HEK293 (cell line): ENCODE results near the gene TMEM255A.

Experiments used
- GLIS2 ChIP-seq: fragments of 450-650 bp; formaldehyde crosslinking; IDR thresholded peaks from 2 replicates; pipeline ENCODE4 v1.5.1; 2016; ENCODE audit warnings: missing biosample characterization, missing genetic modification characterization
- IKZF3 ChIP-seq: fragments of 450-650 bp; IDR thresholded peaks from 2 replicates; pipeline ENCODE4 v1.5.0; 2018; ENCODE audit warnings: missing biosample characterization, mild to moderate bottlenecking, missing genetic modification characterization, moderate library complexity
- KLF1 ChIP-seq: fragments of 450-650 bp; formaldehyde crosslinking; IDR thresholded peaks from 2 replicates; pipeline ENCODE4 v1.5.1; 2016; ENCODE audit warnings: missing biosample characterization, missing genetic modification characterization
- KLF8 ChIP-seq: fragments of 450-650 bp; formaldehyde crosslinking; IDR thresholded peaks from 2 replicates; pipeline ENCODE4 v1.5.1; 2016; ENCODE audit warnings: missing biosample characterization, missing genetic modification characterization
- TCF7L2 ChIP-seq: IDR thresholded peaks from 2 replicates; pipeline ENCODE4 v1.6.1; 2011; ENCODE audit warnings: low read depth, mild to moderate bottlenecking, inconsistent platforms, low read length, moderate library complexity, borderline replicate concordance
- YY1 ChIP-seq: fragments of 450-650 bp; formaldehyde crosslinking; IDR thresholded peaks from 2 replicates; pipeline ENCODE4 v1.5.1; 2018; ENCODE audit warnings: missing biosample characterization, missing genetic modification characterization
- ZBTB17 ChIP-seq: fragments of 450-650 bp; formaldehyde crosslinking; IDR thresholded peaks from 2 replicates; pipeline ENCODE4 v1.5.1; 2016; ENCODE audit warnings: missing biosample characterization, missing genetic modification characterization
- ZFP37 ChIP-seq: fragments of 450-650 bp; formaldehyde crosslinking; IDR thresholded peaks from 2 replicates; pipeline ENCODE4 v1.5.1; 2016; ENCODE audit warnings: missing biosample characterization, missing genetic modification characterization
- ZFP41 ChIP-seq: fragments of 450-650 bp; formaldehyde crosslinking; IDR thresholded peaks from 2 replicates; pipeline ENCODE4 v1.5.1; 2016; ENCODE audit warnings: missing biosample characterization, missing genetic modification characterization, borderline replicate concordance
- ZNF112 ChIP-seq: fragments of 450-650 bp; formaldehyde crosslinking; IDR thresholded peaks from 2 replicates; pipeline ENCODE4 v1.5.0; 2017; ENCODE audit warnings: missing biosample characterization, missing genetic modification characterization
- ZNF354C ChIP-seq: fragments of 450-650 bp; formaldehyde crosslinking; IDR thresholded peaks from 2 replicates; pipeline ENCODE4 v1.5.1; 2016; ENCODE audit warnings: missing biosample characterization, missing genetic modification characterization, low read depth, borderline replicate concordance
- ZNF394 ChIP-seq: fragments of 450-650 bp; formaldehyde crosslinking; IDR thresholded peaks from 2 replicates; pipeline ENCODE4 v1.5.1; 2016; ENCODE audit warnings: missing biosample characterization, missing genetic modification characterization, mild to moderate bottlenecking, moderate library complexity, borderline replicate concordance
- ZNF621 ChIP-seq: fragments of 450-650 bp; formaldehyde crosslinking; IDR thresholded peaks from 2 replicates; pipeline ENCODE4 v1.5.1; 2017; ENCODE audit warnings: missing biosample characterization, missing genetic modification characterization
- ZNF664 ChIP-seq: fragments of 450-650 bp; formaldehyde crosslinking; IDR thresholded peaks from 2 replicates; pipeline ENCODE4 v1.5.1; 2016; ENCODE audit warnings: missing biosample characterization, missing genetic modification characterization
- ZNF692 ChIP-seq: fragments of 450-650 bp; formaldehyde crosslinking; IDR thresholded peaks from 2 replicates; pipeline ENCODE4 v1.5.1; 2016; ENCODE audit warnings: missing biosample characterization, missing genetic modification characterization
- ZNF768 ChIP-seq: fragments of 450-650 bp; formaldehyde crosslinking; IDR thresholded peaks from 2 replicates; pipeline ENCODE4 v1.5.1; 2018; ENCODE audit warnings: missing biosample characterization, mild to moderate bottlenecking, missing genetic modification characterization
- ZNF785 ChIP-seq: fragments of 450-650 bp; formaldehyde crosslinking; IDR thresholded peaks from 2 replicates; pipeline ENCODE4 v1.5.1; 2016; ENCODE audit warnings: missing biosample characterization, missing genetic modification characterization
- ZNF843 ChIP-seq: fragments of 450-650 bp; formaldehyde crosslinking; IDR thresholded peaks from 2 replicates; pipeline ENCODE4 v1.5.1; 2016; ENCODE audit warnings: missing biosample characterization, missing genetic modification characterization
- ZSCAN30 ChIP-seq: fragments of 450-650 bp; IDR thresholded peaks from 2 replicates; pipeline ENCODE4 v1.5.1; 2018; ENCODE audit warnings: missing biosample characterization, mild to moderate bottlenecking, missing genetic modification characterization, moderate library complexity
- TF ChIP-seq, protein P1 (sequence below): fragments of 450-650 bp; formaldehyde crosslinking; IDR thresholded peaks from 2 replicates; pipeline ENCODE4 v1.5.1; 2016; ENCODE audit warnings: missing biosample characterization, missing genetic modification characterization
- TF ChIP-seq, protein P2 (sequence below): fragments of 450-650 bp; formaldehyde crosslinking; IDR thresholded peaks from 2 replicates; pipeline ENCODE4 v1.5.1; 2016; ENCODE audit warnings: missing biosample characterization, missing genetic modification characterization
- TF ChIP-seq, protein P3 (sequence below): fragments of 450-650 bp; formaldehyde crosslinking; IDR thresholded peaks from 2 replicates; pipeline ENCODE4; 2016; ENCODE audit warnings: missing biosample characterization, missing genetic modification characterization
- TF ChIP-seq, protein P4 (sequence below): fragments of 450-650 bp; formaldehyde crosslinking; IDR thresholded peaks from 2 replicates; pipeline ENCODE4 v1.5.1; 2016; ENCODE audit warnings: missing biosample characterization, missing genetic modification characterization, borderline replicate concordance
- TF ChIP-seq, protein P5 (sequence below): fragments of 450-650 bp; formaldehyde crosslinking; IDR thresholded peaks from 2 replicates; pipeline ENCODE4 v1.5.1; 2016; ENCODE audit warnings: missing biosample characterization, missing genetic modification characterization

Gene TMEM255A

GRCh38 chrX:120244735-120245498 lies 66.3 kb downstream of the TMEM255A start (continued):
- TF ChIP-seq, protein P1, sequence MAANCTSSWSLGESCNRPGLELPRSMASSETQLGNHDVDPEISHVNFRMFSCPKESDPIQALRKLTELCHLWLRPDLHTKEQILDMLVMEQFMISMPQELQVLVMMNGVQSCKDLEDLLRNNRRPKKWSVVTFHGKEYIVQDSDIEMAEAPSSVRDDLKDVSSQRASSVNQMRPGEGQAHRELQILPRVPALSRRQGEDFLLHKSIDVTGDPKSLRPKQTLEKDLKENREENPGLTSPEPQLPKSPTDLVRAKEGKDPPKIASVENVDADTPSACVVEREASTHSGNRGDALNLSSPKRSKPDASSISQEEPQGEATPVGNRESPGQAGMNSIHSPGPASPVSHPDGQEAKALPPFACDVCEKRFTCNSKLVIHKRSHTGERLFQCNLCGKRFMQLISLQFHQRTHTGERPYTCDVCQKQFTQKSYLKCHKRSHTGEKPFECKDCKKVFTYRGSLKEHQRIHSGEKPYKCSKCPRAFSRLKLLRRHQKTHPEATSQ (tag by site-specific recombination) = peak; percentile 77; the same call in 1 of the 2 replicates
- TF ChIP-seq ZNF664 = 0 out of 2 replicates have a peak, but pooled peaks have one; percentile 20
- TF ChIP-seq ZNF768 = 0 out of 2 replicates have a peak, but pooled peaks have one; percentile 14
- TF ChIP-seq TCF7L2 = no peak
- TF ChIP-seq ZSCAN30 (tag by site-specific recombination) = peak; percentile 99
- TF ChIP-seq ZNF354C (tag by site-specific recombination) = no peak
- no peak; the same call in 1 of the 2 replicates for TF ChIP-seq ZNF843 (tag by site-specific recombination)
- no peak for TF ChIP-seq ZNF112 (tag by site-specific recombination)
- TF ChIP-seq ZFP41 (tag by site-specific recombination) = no peak
- peak; percentile 86 for TF ChIP-seq ZFP37 (tag by site-specific recombination)
- TF ChIP-seq ZNF785 = no peak
- no peak for TF ChIP-seq ZNF621 (tag by site-specific recombination)
- TF ChIP-seq, protein P2, sequence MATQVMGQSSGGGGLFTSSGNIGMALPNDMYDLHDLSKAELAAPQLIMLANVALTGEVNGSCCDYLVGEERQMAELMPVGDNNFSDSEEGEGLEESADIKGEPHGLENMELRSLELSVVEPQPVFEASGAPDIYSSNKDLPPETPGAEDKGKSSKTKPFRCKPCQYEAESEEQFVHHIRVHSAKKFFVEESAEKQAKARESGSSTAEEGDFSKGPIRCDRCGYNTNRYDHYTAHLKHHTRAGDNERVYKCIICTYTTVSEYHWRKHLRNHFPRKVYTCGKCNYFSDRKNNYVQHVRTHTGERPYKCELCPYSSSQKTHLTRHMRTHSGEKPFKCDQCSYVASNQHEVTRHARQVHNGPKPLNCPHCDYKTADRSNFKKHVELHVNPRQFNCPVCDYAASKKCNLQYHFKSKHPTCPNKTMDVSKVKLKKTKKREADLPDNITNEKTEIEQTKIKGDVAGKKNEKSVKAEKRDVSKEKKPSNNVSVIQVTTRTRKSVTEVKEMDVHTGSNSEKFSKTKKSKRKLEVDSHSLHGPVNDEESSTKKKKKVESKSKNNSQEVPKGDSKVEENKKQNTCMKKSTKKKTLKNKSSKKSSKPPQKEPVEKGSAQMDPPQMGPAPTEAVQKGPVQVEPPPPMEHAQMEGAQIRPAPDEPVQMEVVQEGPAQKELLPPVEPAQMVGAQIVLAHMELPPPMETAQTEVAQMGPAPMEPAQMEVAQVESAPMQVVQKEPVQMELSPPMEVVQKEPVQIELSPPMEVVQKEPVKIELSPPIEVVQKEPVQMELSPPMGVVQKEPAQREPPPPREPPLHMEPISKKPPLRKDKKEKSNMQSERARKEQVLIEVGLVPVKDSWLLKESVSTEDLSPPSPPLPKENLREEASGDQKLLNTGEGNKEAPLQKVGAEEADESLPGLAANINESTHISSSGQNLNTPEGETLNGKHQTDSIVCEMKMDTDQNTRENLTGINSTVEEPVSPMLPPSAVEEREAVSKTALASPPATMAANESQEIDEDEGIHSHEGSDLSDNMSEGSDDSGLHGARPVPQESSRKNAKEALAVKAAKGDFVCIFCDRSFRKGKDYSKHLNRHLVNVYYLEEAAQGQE (tag by site-specific recombination) = no peak; the same call in 1 of the 2 replicates
- peak; percentile 78 for TF ChIP-seq YY1
- TF ChIP-seq, protein P3, sequence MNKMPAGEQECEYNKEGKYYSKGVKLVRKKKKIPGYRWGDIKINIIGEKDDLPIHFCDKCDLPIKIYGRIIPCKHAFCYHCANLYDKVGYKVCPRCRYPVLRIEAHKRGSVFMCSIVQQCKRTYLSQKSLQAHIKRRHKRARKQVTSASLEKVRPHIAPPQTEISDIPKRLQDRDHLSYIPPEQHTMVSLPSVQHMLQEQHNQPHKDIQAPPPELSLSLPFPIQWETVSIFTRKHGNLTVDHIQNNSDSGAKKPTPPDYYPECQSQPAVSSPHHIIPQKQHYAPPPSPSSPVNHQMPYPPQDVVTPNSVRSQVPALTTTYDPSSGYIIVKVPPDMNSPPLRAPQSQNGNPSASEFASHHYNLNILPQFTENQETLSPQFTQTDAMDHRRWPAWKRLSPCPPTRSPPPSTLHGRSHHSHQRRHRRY (tag by site-specific recombination) = no peak
- TF ChIP-seq GLIS2 = no peak
- peak; percentile 82 for TF ChIP-seq KLF8 (tag by site-specific recombination)
- TF ChIP-seq ZNF692 (tag by site-specific recombination) = peak; percentile 70
- peak; percentile 82 for TF ChIP-seq IKZF3 (tag by site-specific recombination)
- TF ChIP-seq, protein P4, sequence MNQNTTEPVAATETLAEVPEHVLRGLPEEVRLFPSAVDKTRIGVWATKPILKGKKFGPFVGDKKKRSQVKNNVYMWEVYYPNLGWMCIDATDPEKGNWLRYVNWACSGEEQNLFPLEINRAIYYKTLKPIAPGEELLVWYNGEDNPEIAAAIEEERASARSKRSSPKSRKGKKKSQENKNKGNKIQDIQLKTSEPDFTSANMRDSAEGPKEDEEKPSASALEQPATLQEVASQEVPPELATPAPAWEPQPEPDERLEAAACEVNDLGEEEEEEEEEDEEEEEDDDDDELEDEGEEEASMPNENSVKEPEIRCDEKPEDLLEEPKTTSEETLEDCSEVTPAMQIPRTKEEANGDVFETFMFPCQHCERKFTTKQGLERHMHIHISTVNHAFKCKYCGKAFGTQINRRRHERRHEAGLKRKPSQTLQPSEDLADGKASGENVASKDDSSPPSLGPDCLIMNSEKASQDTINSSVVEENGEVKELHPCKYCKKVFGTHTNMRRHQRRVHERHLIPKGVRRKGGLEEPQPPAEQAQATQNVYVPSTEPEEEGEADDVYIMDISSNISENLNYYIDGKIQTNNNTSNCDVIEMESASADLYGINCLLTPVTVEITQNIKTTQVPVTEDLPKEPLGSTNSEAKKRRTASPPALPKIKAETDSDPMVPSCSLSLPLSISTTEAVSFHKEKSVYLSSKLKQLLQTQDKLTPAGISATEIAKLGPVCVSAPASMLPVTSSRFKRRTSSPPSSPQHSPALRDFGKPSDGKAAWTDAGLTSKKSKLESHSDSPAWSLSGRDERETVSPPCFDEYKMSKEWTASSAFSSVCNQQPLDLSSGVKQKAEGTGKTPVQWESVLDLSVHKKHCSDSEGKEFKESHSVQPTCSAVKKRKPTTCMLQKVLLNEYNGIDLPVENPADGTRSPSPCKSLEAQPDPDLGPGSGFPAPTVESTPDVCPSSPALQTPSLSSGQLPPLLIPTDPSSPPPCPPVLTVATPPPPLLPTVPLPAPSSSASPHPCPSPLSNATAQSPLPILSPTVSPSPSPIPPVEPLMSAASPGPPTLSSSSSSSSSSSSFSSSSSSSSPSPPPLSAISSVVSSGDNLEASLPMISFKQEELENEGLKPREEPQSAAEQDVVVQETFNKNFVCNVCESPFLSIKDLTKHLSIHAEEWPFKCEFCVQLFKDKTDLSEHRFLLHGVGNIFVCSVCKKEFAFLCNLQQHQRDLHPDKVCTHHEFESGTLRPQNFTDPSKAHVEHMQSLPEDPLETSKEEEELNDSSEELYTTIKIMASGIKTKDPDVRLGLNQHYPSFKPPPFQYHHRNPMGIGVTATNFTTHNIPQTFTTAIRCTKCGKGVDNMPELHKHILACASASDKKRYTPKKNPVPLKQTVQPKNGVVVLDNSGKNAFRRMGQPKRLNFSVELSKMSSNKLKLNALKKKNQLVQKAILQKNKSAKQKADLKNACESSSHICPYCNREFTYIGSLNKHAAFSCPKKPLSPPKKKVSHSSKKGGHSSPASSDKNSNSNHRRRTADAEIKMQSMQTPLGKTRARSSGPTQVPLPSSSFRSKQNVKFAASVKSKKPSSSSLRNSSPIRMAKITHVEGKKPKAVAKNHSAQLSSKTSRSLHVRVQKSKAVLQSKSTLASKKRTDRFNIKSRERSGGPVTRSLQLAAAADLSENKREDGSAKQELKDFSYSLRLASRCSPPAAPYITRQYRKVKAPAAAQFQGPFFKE (tag by site-specific recombination) = no peak
- TF ChIP-seq, protein P5, sequence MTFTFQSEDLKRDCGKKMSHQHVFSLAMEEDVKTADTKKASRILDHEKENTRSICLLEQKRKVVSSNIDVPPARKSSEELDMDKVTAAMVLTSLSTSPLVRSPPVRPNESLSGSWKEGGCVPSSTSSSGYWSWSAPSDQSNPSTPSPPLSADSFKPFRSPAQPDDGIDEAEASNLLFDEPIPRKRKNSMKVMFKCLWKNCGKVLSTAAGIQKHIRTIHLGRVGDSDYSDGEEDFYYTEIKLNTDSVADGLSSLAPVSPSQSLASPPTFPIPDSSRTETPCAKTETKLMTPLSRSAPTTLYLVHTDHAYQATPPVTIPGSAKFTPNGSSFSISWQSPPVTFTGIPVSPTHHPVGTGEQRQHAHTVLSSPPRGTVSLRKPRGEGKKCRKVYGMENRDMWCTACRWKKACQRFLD (tag by site-specific recombination) = no peak
- no peak for TF ChIP-seq KLF1 (tag by site-specific recombination)
- TF ChIP-seq ZNF394 (tag by site-specific recombination) = peak; percentile 48; the same call in 1 of the 2 replicates
- peak; percentile 84 for TF ChIP-seq ZBTB17 (tag by site-specific recombination)
